Activated CD8-positive, alpha-beta memory T cell treated with anti-CD3 and anti-CD28 coated beads for 48 hours (primary cell): Measurements from ENCODE around the gene CD48.

Experiments
- DNase-seq, 3 experiments: peaks; one replicate each; pipeline ENCODE4 v3.0.0-alpha.2; 2020; ENCODE audit warnings: low read depth in 2 of 3, low spot score in 2 of 3

CD48 gene

GRCh38 chr1:160676869-160677597, 34.6 kb downstream of the CD48 start:
- DNase-seq: no peak

- DNase-seq: no peak
Measured at GRCh38 chr1:160675641-160676410, 35.8 kb downstream of the CD48 start.

GRCh38 chr1:160674415-160674814, 37.2 kb downstream of the CD48 start:
- no peak for DNase-seq

GRCh38 chr1:160672789-160673695, 38.6 kb downstream of the CD48 start:
- no peak for DNase-seq

GRCh38 chr1:160671603-160672517, 39.8 kb downstream of the CD48 start:
- no peak for DNase-seq

GRCh38 chr1:160670701-160671100, 40.9 kb downstream of the CD48 start:
- DNase-seq: no peak

GRCh38 chr1:160669802-160670201, 41.8 kb downstream of the CD48 start:
- no peak for DNase-seq

- DNase-seq: no peak
Measured at GRCh38 chr1:160669276-160669675, 42.3 kb downstream of the CD48 start.

GRCh38 chr1:160667896-160668295, 43.7 kb downstream of the CD48 start:
- DNase-seq: no peak

GRCh38 chr1:160666079-160666442, 45.6 kb downstream of the CD48 start:
- DNase-seq: no peak

GRCh38 chr1:160665330-160666078, 46.1 kb downstream of the CD48 start:
- no peak for DNase-seq

GRCh38 chr1:160664573-160665051, 47.0 kb downstream of the CD48 start:
- DNase-seq: no peak

GRCh38 chr1:160662910-160663309, 48.7 kb downstream of the CD48 start:
- DNase-seq: no peak

GRCh38 chr1:160659566-160659965, 52.1 kb downstream of the CD48 start:
- no peak for DNase-seq

- DNase-seq: no peak
Measured at GRCh38 chr1:160658814-160659193, 52.8 kb downstream of the CD48 start.

GRCh38 chr1:160658162-160658813, 53.3 kb downstream of the CD48 start:
- no peak for DNase-seq

- no peak for DNase-seq
Measured at GRCh38 chr1:160657250-160657781, 54.3 kb downstream of the CD48 start.

- DNase-seq: no peak
Measured at GRCh38 chr1:160656737-160657136, 54.9 kb downstream of the CD48 start.

- no peak for DNase-seq
Measured at GRCh38 chr1:160653620-160654016, 58.0 kb downstream of the CD48 start.
